GDM1 (cell line): ENCODE measurements around the gene RECK.

ENCODE experiments used
- DNase-seq: peaks from one replicate; lab custom pipeline; 2025; lab: John Stamatoyannopoulos, UW

Gene RECK

DNA sequence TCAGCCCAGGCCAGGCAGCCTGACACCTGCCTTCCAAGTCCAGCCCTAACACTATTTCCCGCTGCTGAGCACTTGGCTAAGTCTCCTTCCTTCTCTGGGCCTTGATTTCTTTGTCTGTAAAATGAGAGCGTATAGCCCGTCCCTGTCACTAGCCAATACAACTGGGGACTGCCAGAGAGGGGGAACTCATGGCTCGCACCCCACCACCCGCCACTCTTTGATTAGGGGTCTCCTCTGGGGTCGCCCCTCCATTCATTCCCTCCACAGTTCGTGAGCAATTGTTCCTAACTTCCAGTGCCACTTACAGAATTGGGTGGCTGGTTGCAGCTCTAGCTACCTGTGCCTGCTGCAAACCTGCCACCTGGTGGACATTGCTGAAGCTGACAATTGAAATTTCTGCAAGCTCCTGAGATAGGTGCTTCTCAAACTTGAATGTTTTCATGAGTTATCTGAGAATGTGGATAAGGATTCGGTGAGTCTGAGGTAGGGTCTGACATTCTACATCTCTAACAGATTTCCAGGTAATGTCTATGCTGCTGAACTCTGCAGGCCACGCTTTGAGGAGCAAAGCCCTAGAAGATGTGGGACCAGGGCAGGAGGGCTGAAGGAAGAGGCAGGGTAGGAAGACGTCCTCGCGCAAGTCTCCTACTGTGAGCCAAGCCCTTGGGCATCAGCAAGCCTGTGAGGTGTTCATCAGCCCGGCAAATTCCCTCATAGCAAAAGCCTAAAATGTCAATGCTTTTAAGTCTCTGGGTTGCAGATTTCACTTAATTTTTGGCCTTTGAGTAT is 13.3 kb upstream of the RECK start:
- peak; percentile 32 for DNase-seq

DNA sequence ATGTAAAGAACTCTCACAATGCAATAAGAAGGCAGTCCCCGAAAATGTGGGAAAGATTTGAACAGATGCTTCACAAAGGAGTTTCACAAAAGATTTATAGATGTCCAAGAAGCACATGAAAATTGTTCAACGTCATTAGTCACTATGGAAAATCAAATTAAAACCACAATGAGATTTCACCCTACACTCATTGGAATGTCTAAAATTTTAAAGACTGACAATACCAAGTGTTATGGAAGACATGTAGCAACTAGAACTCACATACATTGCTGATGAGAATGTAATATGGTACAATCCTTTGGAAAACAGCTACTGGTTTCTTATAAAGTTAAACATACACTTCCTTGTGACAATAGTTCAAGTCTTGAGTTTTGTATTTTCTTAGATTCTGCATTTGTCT is 11.0 kb upstream of the RECK start:
- DNase-seq, result no peak

DNA sequence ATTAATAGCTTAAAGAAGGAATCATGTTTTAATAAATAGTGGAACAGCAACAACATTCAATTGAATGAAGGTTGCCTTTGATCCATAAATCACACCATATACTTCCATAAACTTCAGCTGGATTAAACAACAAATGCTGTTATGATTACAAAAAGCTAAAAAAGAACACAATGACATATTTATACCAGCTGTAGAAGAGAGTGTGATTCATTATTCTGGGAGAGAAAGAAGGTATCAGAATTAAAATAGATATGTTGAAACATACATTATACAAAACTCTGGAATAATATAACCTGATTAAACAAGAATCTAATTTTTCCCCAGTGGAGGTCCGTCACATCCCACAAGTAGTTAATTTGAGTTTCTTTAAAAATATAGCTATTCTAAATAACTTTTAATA is 7.5 kb upstream of the RECK start:
- no peak for DNase-seq

DNA sequence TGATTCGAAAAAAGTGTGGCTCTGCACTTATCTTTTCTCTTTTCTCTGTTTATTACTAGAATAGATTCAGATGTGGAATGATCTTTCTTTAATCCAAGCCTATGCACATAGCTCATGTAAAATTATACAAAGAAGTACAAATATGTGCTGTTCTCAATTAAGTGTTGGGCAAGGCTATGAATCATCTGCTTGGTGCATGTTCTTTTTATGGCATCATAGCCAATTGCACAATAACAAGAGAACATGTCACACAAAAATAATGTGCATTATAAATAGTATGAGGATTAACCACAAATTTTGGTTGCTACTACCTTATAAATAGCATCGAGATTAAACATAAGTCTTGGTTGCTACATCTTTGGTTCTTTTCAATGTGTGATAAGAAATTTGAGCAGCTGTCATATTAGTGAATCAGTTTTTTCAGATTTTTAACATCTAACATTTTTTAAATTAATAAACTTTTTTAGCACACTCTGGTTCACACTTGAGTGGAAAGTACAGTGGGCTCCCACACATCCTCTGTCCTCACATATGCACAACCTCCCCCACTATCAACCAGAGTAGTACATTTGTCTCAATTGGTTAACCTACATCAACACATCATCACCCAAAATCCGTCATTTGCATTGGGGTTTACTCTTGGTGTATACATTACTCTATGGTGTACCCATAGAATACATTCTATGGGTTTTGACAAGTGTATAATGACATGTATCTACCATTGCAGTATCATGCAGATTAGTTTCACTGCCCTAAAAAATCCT is 6.8 kb upstream of the RECK start:
- no peak for DNase-seq

DNA sequence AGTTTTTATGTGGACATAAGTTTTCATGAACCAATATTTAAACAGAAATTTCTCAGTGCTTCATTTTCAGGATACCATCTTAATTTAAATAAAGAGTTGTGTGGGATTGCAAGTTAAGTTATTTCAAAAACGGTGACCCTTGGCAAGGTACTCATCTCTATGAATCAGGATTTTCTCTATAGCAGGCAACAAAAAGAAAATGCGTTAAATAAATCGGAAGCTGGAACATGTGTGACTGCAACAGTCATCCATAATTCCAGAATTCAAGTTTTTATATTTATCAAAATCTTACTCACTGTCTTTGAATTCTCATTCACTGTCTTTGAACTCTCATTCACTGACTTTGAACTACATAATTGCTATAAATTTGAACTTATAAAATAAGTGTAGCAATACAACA is 5.8 kb upstream of the RECK start:
- no peak for DNase-seq

DNA sequence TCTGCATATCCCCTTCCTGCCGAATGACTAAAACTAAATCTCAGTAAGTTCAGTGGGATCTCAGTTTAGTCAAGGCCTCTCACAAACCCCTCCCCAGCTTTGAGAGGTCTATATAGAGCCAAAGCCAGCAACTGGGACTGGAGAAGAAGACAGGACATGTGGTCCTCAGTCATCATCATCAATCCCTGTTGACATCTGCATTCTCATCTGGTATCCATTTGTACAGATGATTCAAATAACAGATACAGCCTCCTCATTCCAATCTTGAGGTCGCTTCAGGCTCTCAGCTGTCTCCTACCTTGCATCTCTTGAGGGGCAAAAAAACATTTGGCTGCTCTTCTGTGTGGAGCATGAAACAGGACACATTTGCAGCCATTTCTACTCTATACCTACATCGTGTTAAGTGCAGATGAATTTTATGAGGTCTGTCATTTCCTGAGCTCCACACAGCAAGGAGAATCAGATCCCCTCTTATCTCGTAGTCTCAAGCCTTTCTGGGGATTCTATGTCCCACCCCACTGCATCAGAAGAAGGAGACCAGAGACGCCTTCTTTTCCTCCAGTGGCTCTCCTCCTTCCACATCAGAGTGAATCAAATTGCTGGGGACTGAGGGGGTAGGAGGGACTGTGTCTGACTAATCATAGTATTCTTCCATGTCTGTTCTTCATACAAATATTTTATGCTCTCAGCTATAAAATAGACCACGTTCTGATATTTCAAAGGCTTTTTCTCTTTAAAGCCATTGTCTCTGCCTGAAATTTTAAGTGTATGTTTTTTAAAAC is 4.7 kb upstream of the RECK start:
- DNase-seq, result no peak

- DNase-seq, result no peak
These were observed 2.9 kb upstream of the RECK start for GRCh38 chr9:36033788-36034187.

- DNase-seq, result no peak
These were observed 2.5 kb upstream of the RECK start for GRCh38 chr9:36034234-36034633.

- no peak for DNase-seq
These were observed 1.7 kb upstream of the RECK start for GRCh38 chr9:36035006-36035405.

DNA sequence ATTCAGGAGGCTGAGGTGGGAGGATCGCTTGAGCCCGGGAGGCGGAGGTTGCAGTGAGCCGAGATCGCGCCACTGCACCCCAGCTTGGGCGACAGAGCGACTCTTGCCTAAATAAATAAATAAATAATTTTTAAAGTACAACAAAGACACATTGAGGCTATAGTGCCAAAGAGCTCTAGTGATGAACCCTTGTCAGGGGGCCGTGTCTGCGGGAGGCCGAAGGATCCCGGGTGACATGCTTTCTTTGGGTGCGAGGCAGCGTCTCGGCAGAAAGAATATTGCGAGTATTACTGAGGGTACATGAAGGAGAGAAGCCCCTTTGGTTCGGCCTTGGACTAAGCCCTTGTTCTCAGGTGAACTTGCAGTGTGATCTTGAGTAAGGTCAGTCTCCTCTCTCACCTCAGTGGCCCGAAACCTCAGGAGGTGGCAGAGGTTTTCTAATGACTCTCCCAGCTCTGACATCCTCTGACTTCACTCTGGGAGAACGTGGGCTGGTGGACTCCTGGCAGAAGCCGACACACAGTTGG is 397 bp upstream of the RECK start:
- DNase-seq, result no peak

DNA sequence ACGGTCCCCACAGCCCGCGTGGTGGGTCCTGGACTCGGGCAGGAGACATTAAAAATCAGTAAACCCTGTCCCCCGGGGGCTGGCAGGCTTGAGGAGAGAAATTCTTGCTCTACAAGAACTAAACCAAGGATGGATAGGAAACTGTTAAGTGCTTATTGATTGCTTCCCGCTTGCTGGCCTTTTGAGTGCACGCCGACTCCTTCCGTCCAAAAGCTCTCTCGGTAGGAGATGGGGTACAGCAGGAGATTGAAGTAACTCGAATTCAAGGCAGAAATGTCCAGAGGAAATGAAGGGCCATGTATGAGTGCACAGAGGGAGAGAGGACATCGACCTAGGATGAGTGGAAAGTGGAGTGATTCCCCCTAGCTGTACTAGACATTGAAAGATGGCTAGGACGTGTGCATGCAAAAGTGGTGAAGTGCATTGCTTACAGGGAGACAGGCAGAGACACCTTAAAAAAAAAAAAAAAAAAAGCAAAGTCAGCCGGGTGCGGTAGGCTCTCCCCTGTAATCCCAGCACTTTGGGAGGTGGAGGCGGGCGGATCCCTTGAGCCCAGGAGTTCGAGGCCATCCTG is 923 bp downstream of the RECK start:
- DNase-seq, result no peak

DNA sequence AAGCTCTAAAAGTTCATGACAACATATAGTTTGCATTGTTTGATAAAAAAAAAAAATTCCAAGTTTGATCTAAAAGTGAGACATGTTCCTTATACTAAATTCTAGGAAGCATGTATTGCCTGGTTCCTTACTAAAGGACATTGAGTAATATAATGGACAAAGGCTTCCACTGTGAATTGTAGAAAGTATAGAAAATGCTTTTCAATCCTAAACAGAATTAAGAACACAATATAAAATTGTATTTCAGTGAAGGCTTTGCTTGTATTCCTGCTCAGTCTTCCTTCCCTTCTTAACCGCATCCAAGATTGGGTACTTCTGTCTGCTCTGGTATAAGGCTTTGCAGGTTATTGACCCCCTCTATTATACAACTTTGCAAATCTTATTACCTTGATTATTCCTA is 2.4 kb downstream of the RECK start:
- no peak for DNase-seq

DNA sequence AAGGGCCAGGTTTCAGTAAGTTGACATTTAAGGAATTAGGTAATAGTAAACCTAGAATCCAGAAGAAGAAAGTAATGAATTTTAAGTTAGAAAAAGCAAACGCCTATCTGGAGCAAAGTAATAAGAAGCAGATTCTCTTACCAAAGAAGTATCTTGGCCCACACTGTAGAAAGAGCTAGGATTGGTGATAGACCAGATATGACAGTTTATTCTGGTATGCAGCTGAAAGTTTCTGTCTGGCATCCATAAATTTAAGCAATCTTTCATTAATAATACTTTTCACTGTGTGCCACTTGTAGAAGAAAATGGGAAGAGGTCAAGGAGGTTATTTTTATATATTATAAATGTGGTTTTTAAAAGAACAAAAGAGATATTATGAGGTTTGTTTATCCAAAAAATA is 3.0 kb downstream of the RECK start:
- no peak for DNase-seq

DNA sequence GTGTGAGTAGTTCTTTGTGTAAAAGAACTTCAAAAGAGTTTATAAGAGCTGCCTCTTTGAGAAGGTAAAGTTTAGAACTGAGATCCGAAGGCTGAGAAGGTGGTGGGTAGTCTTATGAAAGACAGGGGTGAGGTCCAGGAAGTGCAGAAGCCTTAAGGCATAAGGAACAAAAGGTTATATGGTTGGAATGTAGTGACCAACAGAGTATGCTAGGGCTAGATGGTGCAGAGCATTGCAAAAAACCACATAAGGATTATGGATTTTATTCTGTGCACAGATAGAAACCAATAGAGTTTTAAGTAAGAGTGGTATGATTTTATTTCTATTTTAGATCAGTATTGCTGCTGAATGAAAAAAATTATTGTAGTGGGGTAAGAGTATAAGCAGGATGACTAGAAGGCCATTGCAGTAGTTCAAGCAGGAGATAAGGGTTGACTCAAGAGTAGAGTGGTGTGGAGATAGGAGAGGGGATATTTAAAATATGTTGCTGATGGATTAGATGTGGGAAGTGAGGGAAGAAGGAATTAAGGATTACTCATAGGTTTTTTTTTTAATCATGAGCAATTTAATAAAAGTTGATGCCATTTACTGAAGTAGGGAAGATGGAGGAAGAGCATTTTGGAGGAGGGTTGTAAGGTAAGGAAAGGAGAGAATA is 3.7 kb downstream of the RECK start:
- DNase-seq, result no peak

- peak; percentile 65 for DNase-seq
These were observed 4.8 kb downstream of the RECK start for GRCh38 chr9:36041506-36041905.

DNA sequence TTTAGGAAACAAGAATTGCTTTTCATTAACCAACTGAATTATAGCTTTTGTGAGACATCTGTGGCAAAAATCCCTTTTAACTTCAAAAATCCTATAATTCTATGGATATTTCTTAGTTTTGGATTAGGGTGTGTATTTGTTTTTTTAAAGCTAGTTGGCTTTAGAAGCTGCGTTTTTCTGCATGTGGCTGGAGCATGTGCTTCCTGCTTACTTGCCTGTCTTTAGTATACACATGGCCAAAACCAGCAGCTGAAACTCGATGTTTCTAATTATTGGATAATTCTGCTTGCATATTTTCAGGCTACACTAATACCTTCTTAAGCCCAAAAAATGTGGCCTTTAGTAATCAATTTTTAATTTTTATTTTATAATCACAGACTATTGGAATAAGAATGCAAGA is 8.9 kb downstream of the RECK start:
- DNase-seq, result no peak

- no peak for DNase-seq
These were observed 10.2 kb downstream of the RECK start for GRCh38 chr9:36046923-36047322.

DNA sequence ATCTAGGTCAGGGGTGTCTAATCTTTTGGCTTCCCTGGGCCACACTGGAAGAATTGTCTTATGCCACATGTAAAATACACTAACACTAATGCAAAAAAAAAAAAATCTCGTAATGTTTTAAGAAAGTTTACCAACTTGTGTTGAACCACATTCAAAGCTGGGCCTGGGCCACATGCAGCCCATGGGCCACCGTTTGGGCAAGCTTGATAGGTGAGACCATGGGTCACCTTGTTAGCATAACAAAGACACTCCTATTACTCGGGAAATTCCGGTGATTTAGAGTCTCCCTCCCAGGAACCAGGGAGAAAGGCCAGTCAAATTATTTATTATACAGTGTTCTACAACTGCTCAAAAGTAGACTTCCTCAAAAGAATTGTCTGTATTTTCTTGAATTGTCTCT is 12.7 kb downstream of the RECK start:
- DNase-seq, result no peak

DNA sequence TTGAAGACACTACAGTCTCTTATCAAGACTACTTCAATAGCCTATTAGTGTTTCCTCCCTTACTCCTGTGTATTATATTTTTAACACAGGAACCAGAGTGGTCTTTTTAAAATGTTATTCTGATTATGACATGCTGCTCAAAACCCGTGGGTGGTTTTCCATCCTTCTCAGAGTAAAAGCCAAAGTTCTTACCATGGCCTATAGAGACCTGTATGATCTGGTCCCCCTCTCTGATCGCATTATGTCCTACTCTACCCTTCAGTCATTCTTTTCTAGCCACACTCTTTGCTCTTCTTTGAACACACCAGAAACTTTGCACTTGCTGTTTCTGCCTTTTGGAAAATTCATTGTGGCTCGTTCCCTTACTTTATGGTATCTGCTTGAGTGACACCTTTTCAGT is 13.8 kb downstream of the RECK start:
- peak; percentile 6 for DNase-seq

DNA sequence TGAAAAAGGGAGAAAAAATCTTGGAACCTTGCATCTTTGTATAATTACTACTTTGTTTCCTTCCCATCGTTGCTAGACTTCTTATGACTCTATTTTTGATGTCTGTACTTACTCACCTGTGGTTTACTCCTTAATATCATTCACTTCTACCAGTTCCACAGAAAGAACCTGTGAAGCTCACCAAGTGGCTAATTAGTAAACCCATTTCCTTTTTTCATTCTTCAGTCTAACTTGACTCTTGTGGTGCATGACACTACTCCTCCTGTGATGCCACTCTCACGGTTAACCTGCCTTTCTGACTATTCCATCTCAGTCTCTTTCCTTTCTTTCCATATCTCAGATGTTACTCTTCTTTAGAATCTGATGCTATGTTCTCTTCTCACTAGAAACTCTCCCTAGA is 14.6 kb downstream of the RECK start:
- no peak for DNase-seq

DNA sequence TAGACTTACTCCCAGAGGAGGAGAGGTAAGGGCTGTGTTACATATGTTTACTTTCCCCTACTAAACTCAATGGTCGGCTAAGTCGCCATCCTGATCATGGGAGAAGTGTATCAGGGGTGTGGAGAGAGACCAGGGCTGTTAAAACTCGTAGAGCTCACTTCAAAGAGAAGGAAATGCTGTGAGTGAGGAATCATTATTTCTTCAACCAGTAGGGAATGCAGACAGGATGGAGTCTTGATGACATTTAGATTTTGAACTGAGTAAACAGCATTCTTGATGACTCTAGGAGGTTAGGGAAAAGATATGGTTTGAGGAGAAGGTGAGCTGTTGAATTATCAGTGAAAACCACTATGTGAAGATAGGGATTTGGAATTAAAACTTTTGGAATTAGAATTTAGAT is 17.3 kb downstream of the RECK start:
- DNase-seq, result no peak

- DNase-seq, result no peak
These were observed 20.2 kb downstream of the RECK start for GRCh38 chr9:36056896-36057295.
